ENCODE results near the gene TMEM190.

GRCh38 chr19:55402509-55402908 is 25.9 kb downstream of the TMEM190 start:
- TF ChIP-seq PHF20 (IDR thresholded peaks at IDR 0.05; ENCODE audit: partially characterized antibody) (no peak), ARID1B (IDR thresholded peaks at IDR 0.05) (no peak), ZNF79 (CRISPR knock-in tag; IDR thresholded peaks at IDR 0.05; ENCODE audit: low read depth) (no peak), ZNF583 (CRISPR knock-in tag; IDR thresholded peaks at IDR 0.05) (no peak), ZNF232 (CRISPR knock-in tag; IDR thresholded peaks at IDR 0.05) (no peak), ZNF140 (CRISPR knock-in tag; IDR thresholded peaks at IDR 0.05) (no peak), HMBOX1 (IDR thresholded peaks at IDR 0.05) (no peak), BHLHE40 (IDR thresholded peaks at IDR 0.05; ENCODE audit: low read length) (no peak), GABPB1 (CRISPR knock-in tag; IDR thresholded peaks at IDR 0.05) (no peak), ZNF445 (CRISPR knock-in tag; IDR thresholded peaks at IDR 0.05; ENCODE audit: low read depth) (no peak), PRPF4 (IDR thresholded peaks at IDR 0.05; ENCODE audit: insufficient read depth, low read depth, low read length, poor library complexity, severe bottlenecking) (no peak), CTCF (IDR thresholded peaks at IDR 0.05 in 2 of 3, conservative IDR thresholded peaks at IDR 0.05 in 1 of 3; ENCODE audit: insufficient read depth in 2 of 3, low read depth in 1 of 3, low read length in 3 of 3) (no peak), NR2C2 (CRISPR knock-in tag; IDR thresholded peaks at IDR 0.05) (no peak), NR2C2 (tag; IDR thresholded peaks at IDR 0.05) (no peak)
- TF ChIP-seq, protein P1, sequence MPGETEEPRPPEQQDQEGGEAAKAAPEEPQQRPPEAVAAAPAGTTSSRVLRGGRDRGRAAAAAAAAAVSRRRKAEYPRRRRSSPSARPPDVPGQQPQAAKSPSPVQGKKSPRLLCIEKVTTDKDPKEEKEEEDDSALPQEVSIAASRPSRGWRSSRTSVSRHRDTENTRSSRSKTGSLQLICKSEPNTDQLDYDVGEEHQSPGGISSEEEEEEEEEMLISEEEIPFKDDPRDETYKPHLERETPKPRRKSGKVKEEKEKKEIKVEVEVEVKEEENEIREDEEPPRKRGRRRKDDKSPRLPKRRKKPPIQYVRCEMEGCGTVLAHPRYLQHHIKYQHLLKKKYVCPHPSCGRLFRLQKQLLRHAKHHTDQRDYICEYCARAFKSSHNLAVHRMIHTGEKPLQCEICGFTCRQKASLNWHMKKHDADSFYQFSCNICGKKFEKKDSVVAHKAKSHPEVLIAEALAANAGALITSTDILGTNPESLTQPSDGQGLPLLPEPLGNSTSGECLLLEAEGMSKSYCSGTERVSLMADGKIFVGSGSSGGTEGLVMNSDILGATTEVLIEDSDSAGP (CRISPR knock-in tag; IDR thresholded peaks at IDR 0.05): no peak

Data from K562 (cell line).